A673 (cell line): ENCODE results near the gene DXO. TPM values are rescaled to one million over a fixed set of nuclear protein-coding genes. Genes with fewer than 3 reads are reported as not detected.

ENCODE experiments used
- BruUV-seq: library from RNA; stranded (reverse); fragments of 400-500 nt; replicated peaks from 2 replicates; lab custom pipeline; 2021; lab: Mats Ljungman, UMichigan
- CTCF ChIA-PET: fragments of 300-600 bp; sonication (Branson Sonifier 250); formaldehyde crosslinking; loops from one replicate; lab custom pipeline; 2022; ENCODE audit warnings: antibody characterized with exemption; lab: Charles Lee
- POLR2A ChIA-PET: fragments of 300-600 bp; sonication (Branson Sonifier 250); formaldehyde crosslinking; loops from one replicate; lab custom pipeline; 2022; ENCODE audit warnings: antibody characterized with exemption; ENCODE audit not compliant: low non-redundant PET; lab: Charles Lee
- DNase-seq: peaks from one replicate; pipeline ENCODE4 v3.0.0-alpha.2; 2015; ENCODE audit warnings: low spot score
- H3K27ac ChIP-seq: fragments of 200-600 bp; sonication (generic); 2 replicates; pipeline ENCODE4 v1.5.1; 2016; ENCODE audit warnings: mixed run types, low read depth, mild to moderate bottlenecking, mixed read lengths, antibody characterized with exemption, low read length; ENCODE audit not compliant: poor library complexity, severe bottlenecking
- H3K27me3 ChIP-seq: fragments of 200-600 bp; sonication (generic); replicated peaks from 2 replicates; pipeline ENCODE4 v1.6.1; 2017; ENCODE audit warnings: mixed run types, low read depth, mild to moderate bottlenecking, mixed read lengths, antibody characterized with exemption, low read length; ENCODE audit not compliant: insufficient read depth, poor library complexity
- H3K36me3 ChIP-seq: fragments of 200-600 bp; sonication (generic); 2 replicates; pipeline ENCODE4 v1.6.1; 2016; ENCODE audit warnings: mixed run types, mild to moderate bottlenecking, mixed read lengths, antibody characterized with exemption, low read length; ENCODE audit not compliant: insufficient read depth, poor library complexity, severe bottlenecking
- H3K4me1 ChIP-seq: fragments of 200-600 bp; sonication (generic); 2 replicates; pipeline ENCODE4 v1.6.1; 2017; ENCODE audit warnings: mixed run types, mild to moderate bottlenecking, mixed read lengths, antibody characterized with exemption, low read length; ENCODE audit not compliant: insufficient read depth, poor library complexity, severe bottlenecking
- H3K4me3 ChIP-seq: fragments of 200-600 bp; sonication (generic); 2 replicates; pipeline ENCODE4 v1.5.1; 2016; ENCODE audit warnings: low read depth, mixed run types, mild to moderate bottlenecking, mixed read lengths, low read length; ENCODE audit not compliant: poor library complexity, severe bottlenecking
- H3K9me3 ChIP-seq: fragments of 200-600 bp; sonication (generic); 2 replicates; pipeline ENCODE4 v1.6.1; 2016; ENCODE audit warnings: mixed run types, low read depth, mild to moderate bottlenecking, mixed read lengths, antibody characterized with exemption, low read length; ENCODE audit not compliant: poor library complexity, severe bottlenecking
- EZH2 ChIP-seq: fragments of 200-600 bp; sonication (generic); IDR thresholded peaks from 2 replicates; pipeline ENCODE4 v1.6.1; 2017; ENCODE audit warnings: borderline replicate concordance, low read depth, mild to moderate bottlenecking, mixed read lengths, antibody characterized with exemption, low read length; ENCODE audit not compliant: poor library complexity, severe bottlenecking
- intact Hi-C: fragments of 100-400 bp; cut with micrococcal nuclease; formaldehyde crosslinking; loops from one replicate; pipeline ENCODE4 v1.10.0; 2022; ENCODE audit not compliant: unreplicated experiment
- total RNA-seq: library from RNA; stranded (reverse); gene quantifications from 2 replicates; pipeline ENCODE4 v1.2.3, GENCODE V29; 2021
- TF ChIP-seq, protein P1 (sequence below): fragments of 300-800, 200-600 bp; sonication (generic); conservative IDR thresholded peaks from 2 replicates; pipeline ENCODE4 v1.5.1; 2017; ENCODE audit warnings: low read depth, mild to moderate bottlenecking, antibody characterized with exemption, low read length, moderate library complexity, mixed read lengths

Gene DXO
- total RNA-seq, 1 experiment from 2014 or later, result 35.6 TPM

DNA sequence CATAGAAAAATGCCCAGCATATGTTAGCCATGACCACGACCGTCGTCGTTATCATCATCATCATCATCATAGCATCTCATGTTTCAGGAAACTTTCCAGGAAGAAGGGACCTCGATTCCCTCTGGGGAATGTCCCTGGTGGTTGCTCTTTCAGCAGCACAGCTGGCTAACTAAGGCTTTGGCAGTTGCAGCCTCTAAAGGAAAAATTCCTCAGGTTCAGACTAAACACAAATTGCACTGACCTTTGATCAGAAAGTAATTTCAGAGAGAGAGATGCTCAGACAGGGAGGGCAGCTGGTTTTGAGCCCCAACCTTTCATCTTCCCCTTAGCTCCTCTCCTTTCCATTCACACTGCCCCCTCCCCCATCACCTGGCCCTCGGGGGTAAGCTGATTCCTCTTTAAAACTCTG lies 31.7 kb downstream of the DXO start:
- intact Hi-C loops, result no loop called here
- CTCF ChIA-PET, result no interaction called here
- BruUV-seq, result no TSS peak
- POLR2A ChIA-PET, result no interaction called here
- DNase-seq, result no peak
- TF ChIP-seq, protein P1, sequence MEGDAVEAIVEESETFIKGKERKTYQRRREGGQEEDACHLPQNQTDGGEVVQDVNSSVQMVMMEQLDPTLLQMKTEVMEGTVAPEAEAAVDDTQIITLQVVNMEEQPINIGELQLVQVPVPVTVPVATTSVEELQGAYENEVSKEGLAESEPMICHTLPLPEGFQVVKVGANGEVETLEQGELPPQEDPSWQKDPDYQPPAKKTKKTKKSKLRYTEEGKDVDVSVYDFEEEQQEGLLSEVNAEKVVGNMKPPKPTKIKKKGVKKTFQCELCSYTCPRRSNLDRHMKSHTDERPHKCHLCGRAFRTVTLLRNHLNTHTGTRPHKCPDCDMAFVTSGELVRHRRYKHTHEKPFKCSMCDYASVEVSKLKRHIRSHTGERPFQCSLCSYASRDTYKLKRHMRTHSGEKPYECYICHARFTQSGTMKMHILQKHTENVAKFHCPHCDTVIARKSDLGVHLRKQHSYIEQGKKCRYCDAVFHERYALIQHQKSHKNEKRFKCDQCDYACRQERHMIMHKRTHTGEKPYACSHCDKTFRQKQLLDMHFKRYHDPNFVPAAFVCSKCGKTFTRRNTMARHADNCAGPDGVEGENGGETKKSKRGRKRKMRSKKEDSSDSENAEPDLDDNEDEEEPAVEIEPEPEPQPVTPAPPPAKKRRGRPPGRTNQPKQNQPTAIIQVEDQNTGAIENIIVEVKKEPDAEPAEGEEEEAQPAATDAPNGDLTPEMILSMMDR, result no peak
- no peak for TF ChIP-seq EZH2
- Histone ChIP-seq H3K36me3 (no peaks in the 10 kb centered on the region), H3K27me3 (no peaks in the 10 kb centered on the region), H3K27ac (no peak overlapping the region), H3K9me3 (no peaks in the 10 kb centered on the region), H3K4me1 (no peaks in the 10 kb centered on the region), H3K4me3 (no peak overlapping the region)

DNA sequence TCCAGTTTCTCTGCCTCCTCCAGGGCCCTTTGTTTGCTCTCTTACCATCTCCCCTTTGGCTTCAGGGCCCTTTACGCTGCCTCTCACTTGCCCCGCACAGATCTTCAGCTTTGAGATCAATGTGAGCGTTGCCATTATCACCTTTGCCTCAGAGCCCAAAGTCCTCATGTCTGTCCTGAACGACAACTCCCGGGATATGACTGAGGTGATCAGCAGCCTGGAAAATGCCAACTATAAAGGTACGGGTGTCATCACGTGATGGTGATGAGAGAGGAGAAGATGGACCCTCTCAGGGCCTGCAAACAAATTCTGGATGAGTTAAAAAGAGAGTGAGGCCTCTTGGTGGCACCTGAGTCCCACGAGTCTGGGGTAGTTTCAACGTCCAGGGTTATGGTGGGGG lies 36.1 kb downstream of the DXO start:
- POLR2A ChIA-PET, result no interaction called here

DNA sequence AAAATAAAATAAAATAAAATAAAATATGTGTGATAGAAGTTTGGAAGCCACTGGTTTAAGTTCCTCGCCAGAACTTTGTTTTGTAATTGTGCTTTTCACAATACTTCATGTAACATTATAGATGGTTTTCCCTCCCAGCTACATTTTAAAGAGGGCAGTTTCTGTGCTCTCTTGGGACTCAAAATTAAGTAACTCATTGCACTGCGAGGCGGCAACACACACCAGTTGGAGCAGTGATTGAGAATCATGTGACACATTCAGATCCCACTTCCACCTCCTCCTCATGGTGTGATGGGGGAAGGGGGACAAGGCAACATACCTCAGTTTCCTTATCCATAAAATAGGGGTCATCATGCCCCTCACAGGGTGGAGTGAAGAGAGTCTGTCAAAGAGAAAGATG lies 36.9 kb downstream of the DXO start:
- TF ChIP-seq, protein P1, result no peak
- TF ChIP-seq EZH2, result no peak

More for the DNA sequence above, 36.1 kb downstream of the DXO start:
- CTCF ChIA-PET, result interaction anchor here (0.6 kb wide), 1 partner anchor 310 kb away, joined by 3 read pairs; no protein-coding TSS in a partner anchor
- no peaks in the 10 kb centered on the region for H3K9me3 ChIP-seq
- H3K4me1 ChIP-seq, result no peaks in the 10 kb centered on the region
- H3K36me3 ChIP-seq, result no peaks in the 10 kb centered on the region
- H3K27me3 ChIP-seq, result no peaks in the 10 kb centered on the region
- no TSS peak for BruUV-seq
- TF ChIP-seq, protein P1, result no peak
- no peak for TF ChIP-seq EZH2
- DNase-seq, result no peak
- H3K4me3 ChIP-seq, result no peak overlapping the region
- H3K27ac ChIP-seq, result no peak overlapping the region
- intact Hi-C loops, result no loop called here

More for the DNA sequence above, 36.9 kb downstream of the DXO start:
- Histone ChIP-seq H3K4me1 (no peaks in the 10 kb centered on the region), H3K4me3 (no peak overlapping the region), H3K9me3 (no peaks in the 10 kb centered on the region), H3K36me3 (no peaks in the 10 kb centered on the region), H3K27ac (no peak overlapping the region), H3K27me3 (no peaks in the 10 kb centered on the region)
- no peak for DNase-seq
- intact Hi-C loops, result no loop called here
- POLR2A ChIA-PET, result no interaction called here
- BruUV-seq, result no TSS peak
- CTCF ChIA-PET, result no interaction called here
